H9 (cell line): Measurements from ENCODE around the gene GRIK3. TPM values are rescaled to one million over a fixed set of nuclear protein-coding genes. Genes with fewer than 3 reads are reported as not detected.

ENCODE experiments used
- DNase-seq: peaks from one replicate; pipeline ENCODE4 v3.0.0-alpha.2; 2017
- H2AFZ ChIP-seq: one replicate; pipeline ENCODE4 v1.6.1; 2013; ENCODE audit warnings: mild to moderate bottlenecking, low read length, control low read depth, moderate library complexity
- H2AK5ac ChIP-seq: 2 replicates; pipeline ENCODE4 v1.6.1; 2013; ENCODE audit warnings: low read length, control low read depth, mixed read lengths; ENCODE audit not compliant: insufficient read length
- H2BK120ac ChIP-seq: one replicate; pipeline ENCODE4 v1.6.1; 2013; ENCODE audit warnings: low read depth, mild to moderate bottlenecking, low read length, control low read depth, inconsistent platforms; ENCODE audit not compliant: poor library complexity, severe bottlenecking
- H2BK12ac ChIP-seq: 2 replicates; pipeline ENCODE4 v1.6.1; 2013; ENCODE audit warnings: low read length, control low read depth, mixed read lengths, low read depth; ENCODE audit not compliant: insufficient read length
- H2BK15ac ChIP-seq: 2 replicates; pipeline ENCODE4 v1.6.1; 2013; ENCODE audit warnings: low read depth, low read length, control low read depth
- H2BK20ac ChIP-seq: one replicate; pipeline ENCODE4 v1.6.1; 2013; ENCODE audit warnings: low read depth, mild to moderate bottlenecking, low read length, control low read depth, inconsistent platforms; ENCODE audit not compliant: poor library complexity, severe bottlenecking
- H2BK5ac ChIP-seq: 2 replicates; pipeline ENCODE4 v1.6.1; 2013; ENCODE audit warnings: low read length, control low read depth, mixed read lengths; ENCODE audit not compliant: insufficient read length
- H3K14ac ChIP-seq: 2 replicates; pipeline ENCODE4 v1.6.1; 2013; ENCODE audit warnings: low read length, control low read depth; ENCODE audit not compliant: insufficient read depth
- H3K18ac ChIP-seq: 2 replicates; pipeline ENCODE4 v1.6.1; 2013; ENCODE audit warnings: low read depth, mild to moderate bottlenecking, mixed read lengths, low read length, control low read depth; ENCODE audit not compliant: insufficient read length
- H3K23ac ChIP-seq: 2 replicates; pipeline ENCODE4 v1.6.1; 2013; ENCODE audit warnings: low read length, control low read depth, mixed read lengths, low read depth; ENCODE audit not compliant: insufficient read length
- H3K23me2 ChIP-seq: 2 replicates; pipeline ENCODE4 v1.6.1; 2013; ENCODE audit warnings: low read depth, mild to moderate bottlenecking, mixed read lengths, low read length, control low read depth; ENCODE audit not compliant: insufficient read length, poor library complexity, severe bottlenecking
- H3K27ac ChIP-seq: 2 replicates; pipeline ENCODE4 v1.5.1; 2013; ENCODE audit warnings: low read length, control low read depth, mixed read lengths, low read depth; ENCODE audit not compliant: insufficient read length
- H3K27me3 ChIP-seq: 2 replicates; pipeline ENCODE4 v1.6.1; 2013; ENCODE audit warnings: low read length, control low read depth, inconsistent platforms; ENCODE audit not compliant: insufficient read depth
- H3K4ac ChIP-seq: 2 replicates; pipeline ENCODE4 v1.6.1; 2013; ENCODE audit warnings: low read depth, mild to moderate bottlenecking, control low read depth, inconsistent platforms, low read length, moderate library complexity
- H3K4me1 ChIP-seq: 2 replicates; pipeline ENCODE4 v1.6.1; 2013; ENCODE audit warnings: low read length, control low read depth, inconsistent platforms; ENCODE audit not compliant: insufficient read depth
- H3K4me2 ChIP-seq: 2 replicates; pipeline ENCODE4 v1.6.1; 2013; ENCODE audit warnings: low read length, control low read depth, mixed read lengths; ENCODE audit not compliant: insufficient read length, insufficient read depth
- H3K56ac ChIP-seq: 2 replicates; pipeline ENCODE4 v1.6.1; 2013; ENCODE audit warnings: low read depth, mild to moderate bottlenecking, mixed read lengths, low read length, control low read depth; ENCODE audit not compliant: insufficient read length
- H3K79me1 ChIP-seq: 2 replicates; pipeline ENCODE4 v1.6.1; 2013; ENCODE audit warnings: low read depth, mild to moderate bottlenecking, moderate library complexity, low read length, control low read depth, inconsistent platforms; ENCODE audit not compliant: insufficient read depth, poor library complexity, severe bottlenecking
- H3K79me2 ChIP-seq: 2 replicates; pipeline ENCODE4 v1.6.1; 2013; ENCODE audit warnings: low read length, control low read depth, inconsistent platforms; ENCODE audit not compliant: insufficient read depth
- H3K9ac ChIP-seq: 2 replicates; pipeline ENCODE4 v1.6.1; 2013; ENCODE audit warnings: low read length, control low read depth, mixed read lengths; ENCODE audit not compliant: insufficient read length; ENCODE audit errors: extremely low read depth
- H3K9me3 ChIP-seq: one replicate; pipeline ENCODE4 v1.6.1; 2013; ENCODE audit warnings: low read depth, low read length, inconsistent platforms; ENCODE audit not compliant: control insufficient read depth
- H3T11ph ChIP-seq: one replicate; pipeline ENCODE4 v1.6.1; 2013; ENCODE audit warnings: mild to moderate bottlenecking, low read length, control low read depth, inconsistent platforms
- H4K20me1 ChIP-seq: one replicate; pipeline ENCODE4 v1.6.1; 2013; ENCODE audit not compliant: control insufficient read depth, insufficient read length, insufficient read depth
- H4K5ac ChIP-seq: 2 replicates; pipeline ENCODE4 v1.6.1; 2013; ENCODE audit warnings: low read depth, mild to moderate bottlenecking, mixed read lengths, low read length, control low read depth; ENCODE audit not compliant: insufficient read length
- H4K8ac ChIP-seq: replicated peaks from 2 replicates; pipeline ENCODE4 v1.6.1; 2013; ENCODE audit warnings: low read length, control low read depth, mixed read lengths, low read depth; ENCODE audit not compliant: insufficient read length
- H4K91ac ChIP-seq: 2 replicates; pipeline ENCODE4 v1.6.1; 2013; ENCODE audit warnings: low read depth, mild to moderate bottlenecking, moderate library complexity, mixed read lengths, low read length, control low read depth; ENCODE audit not compliant: insufficient read length
- H3K27ac Mint-ChIP-seq, 3 experiments: 2 replicates in 2 of 3; 3 replicates in 1 of 3; pipeline ENCODE4 v1.8.0; 2020 to 2021; ENCODE audit warnings: mixed read lengths in 3 of 3, mild to moderate bottlenecking in 1 of 3, moderate library complexity in 1 of 3
- H3K27me3 Mint-ChIP-seq: 2 replicates; pipeline ENCODE4 v1.8.0; 2021; ENCODE audit warnings: low read depth, mild to moderate bottlenecking, moderate library complexity, mixed read lengths
- H3K36me3 Mint-ChIP-seq, 3 experiments: 2 replicates in 2 of 3; 3 replicates in 1 of 3; pipeline ENCODE4 v1.8.0; 2020 to 2021; ENCODE audit warnings: low read depth in 3 of 3, mixed read lengths in 3 of 3; ENCODE audit not compliant: insufficient read depth in 1 of 3
- H3K4me1 Mint-ChIP-seq, 2 experiments: 2 replicates each; pipeline ENCODE4 v1.8.0; 2020; ENCODE audit warnings: mixed read lengths in 2 of 2
- H3K4me3 Mint-ChIP-seq, 2 experiments: 2 replicates in 1 of 2; 3 replicates in 1 of 2; pipeline ENCODE4 v1.8.0; 2020 to 2021; ENCODE audit warnings: mild to moderate bottlenecking in 2 of 2, mixed read lengths in 2 of 2, moderate library complexity in 1 of 2
- H3K9me3 Mint-ChIP-seq, 2 experiments: 2 replicates in 1 of 2; 3 replicates in 1 of 2; pipeline ENCODE4 v1.8.0; 2020; ENCODE audit warnings: mild to moderate bottlenecking in 2 of 2, mixed read lengths in 2 of 2, moderate library complexity in 1 of 2
- WGBS: extraction: QIAGEN DNeasy Blood & Tissue Kit; methylation state at CpG from one replicate; pipeline ENCODE4 v1.1.7; 2013; ENCODE audit warnings: missing lambda C conversion rate, low lambda C conversion rate, mixed read lengths; ENCODE audit not compliant: insufficient read length; ENCODE audit errors: extremely low coverage; 5-methylcytosine and 5-hydroxymethylcytosine counted together
- total RNA-seq: library from RNA; stranded (reverse); gene quantifications from 2 replicates; pipeline ENCODE4 v1.2.1, GENCODE V29; 2021
- TF ChIP-seq, protein P1 (sequence below): fragments of 200-600 bp; sonication (generic); conservative IDR thresholded peaks from 3 replicates; pipeline ENCODE4 v1.8.0; 2021; ENCODE audit warnings: antibody characterized with exemption, mild to moderate bottlenecking

GRIK3 gene
- total RNA-seq, 1 experiment from 2014 or later, result 1.7 TPM

DNA sequence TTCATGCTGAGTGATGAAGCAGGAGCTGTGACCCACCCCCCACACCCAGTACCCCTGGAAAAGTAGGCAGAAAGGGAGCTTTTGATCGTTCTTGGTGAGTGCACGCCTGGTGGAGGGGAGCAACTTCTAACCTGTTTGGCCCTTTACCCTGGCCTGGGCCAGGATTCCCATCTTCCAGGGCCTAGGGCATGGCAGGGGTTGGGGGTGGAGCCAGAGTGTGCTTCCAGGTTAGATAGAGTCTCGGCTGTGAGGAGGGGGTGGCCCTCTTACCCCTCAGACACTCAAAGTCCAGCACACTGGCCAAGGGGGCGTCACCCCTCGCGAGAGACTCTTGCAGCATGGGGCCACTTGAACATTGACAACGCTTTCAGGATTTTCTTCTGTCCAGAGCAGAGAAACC lies 236.6 kb downstream of the GRIK3 start:
- Mint-ChIP-seq H3K9me3 (peaks cover 0 to 9% of the 10 kb centered on the region in 2 experiments; a peak in 3 of 5 replicates), H3K27ac (no peak overlapping the region), H3K4me1 (peaks cover 0 to under 1% of the 10 kb centered on the region in 2 experiments; a peak in 1 of 4 replicates), H3K4me3 (no peak overlapping the region), H3K27me3 (peaks cover 7% of the 10 kb centered on the region), H3K36me3 (peaks cover 0 to under 1% (median 0%) of the 10 kb centered on the region in 3 experiments; a peak in 2 of 7 replicates)
- no peaks in the 10 kb centered on the region for H3K27me3 ChIP-seq
- no peak overlapping the region for H3K4ac ChIP-seq
- no peak overlapping the region for H2AFZ ChIP-seq
- no peak overlapping the region for H2BK120ac ChIP-seq
- no peak overlapping the region for H3K14ac ChIP-seq
- H3K23me2 ChIP-seq, result no peaks in the 10 kb centered on the region
- no peak overlapping the region for H2BK5ac ChIP-seq
- H3K79me2 ChIP-seq, result no peaks in the 10 kb centered on the region
- H3K9ac ChIP-seq, result no peak overlapping the region
- no peaks in the 10 kb centered on the region for H3K79me1 ChIP-seq
- H3K56ac ChIP-seq, result no peak overlapping the region
- no peaks in the 10 kb centered on the region for H3K9me3 ChIP-seq
- no CpG with 5 or more reads among the region's 7 CpGs for WGBS
- DNase-seq, result no peak
- H3T11ph ChIP-seq, result no peak overlapping the region
- no peak overlapping the region for H4K5ac ChIP-seq
- no peaks in the 10 kb centered on the region for H4K20me1 ChIP-seq
- no peak overlapping the region for H4K91ac ChIP-seq
- no peaks in the 10 kb centered on the region for H3K4me1 ChIP-seq
- no peak overlapping the region for H4K8ac ChIP-seq
- H3K23ac ChIP-seq, result no peak overlapping the region
- no peak overlapping the region for H3K18ac ChIP-seq
- H2BK12ac ChIP-seq, result no peak overlapping the region
- H2BK20ac ChIP-seq, result no peak overlapping the region
- H2BK15ac ChIP-seq, result no peak overlapping the region
- no peak overlapping the region for H2AK5ac ChIP-seq
- no peak overlapping the region for H3K4me2 ChIP-seq
- TF ChIP-seq, protein P1, sequence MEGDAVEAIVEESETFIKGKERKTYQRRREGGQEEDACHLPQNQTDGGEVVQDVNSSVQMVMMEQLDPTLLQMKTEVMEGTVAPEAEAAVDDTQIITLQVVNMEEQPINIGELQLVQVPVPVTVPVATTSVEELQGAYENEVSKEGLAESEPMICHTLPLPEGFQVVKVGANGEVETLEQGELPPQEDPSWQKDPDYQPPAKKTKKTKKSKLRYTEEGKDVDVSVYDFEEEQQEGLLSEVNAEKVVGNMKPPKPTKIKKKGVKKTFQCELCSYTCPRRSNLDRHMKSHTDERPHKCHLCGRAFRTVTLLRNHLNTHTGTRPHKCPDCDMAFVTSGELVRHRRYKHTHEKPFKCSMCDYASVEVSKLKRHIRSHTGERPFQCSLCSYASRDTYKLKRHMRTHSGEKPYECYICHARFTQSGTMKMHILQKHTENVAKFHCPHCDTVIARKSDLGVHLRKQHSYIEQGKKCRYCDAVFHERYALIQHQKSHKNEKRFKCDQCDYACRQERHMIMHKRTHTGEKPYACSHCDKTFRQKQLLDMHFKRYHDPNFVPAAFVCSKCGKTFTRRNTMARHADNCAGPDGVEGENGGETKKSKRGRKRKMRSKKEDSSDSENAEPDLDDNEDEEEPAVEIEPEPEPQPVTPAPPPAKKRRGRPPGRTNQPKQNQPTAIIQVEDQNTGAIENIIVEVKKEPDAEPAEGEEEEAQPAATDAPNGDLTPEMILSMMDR, result no peak
- no peak overlapping the region for H3K27ac ChIP-seq
